ENCODE results near the gene RNF169. TPM values are rescaled to one million over a fixed set of nuclear protein-coding genes. Genes with fewer than 3 reads are reported as not detected.

Gene RNF169
- total and polyA plus RNA-seq, 2 of the 4 experiments (the other 2 are of a cell fraction): 3.6 to 23.3 TPM

GRCh38 chr11:74844865-74845264, 96.2 kb downstream of the RNF169 start:
- Histone ChIP-seq H2AK9ac (replicated peaks; ENCODE audit: low read depth, low read length, poor library complexity) (no peak overlapping the region), H3K27ac (ENCODE audit: insufficient read depth, low read length) (no peak overlapping the region), H4K20me1 (ENCODE audit: insufficient read depth, low read length) (peaks cover 4% of the 10 kb centered on the region; the same call in 1 of the 2 replicates), H3K4me1 (ENCODE audit: control insufficient read depth, insufficient read depth, low read length) (peaks cover 7% of the 10 kb centered on the region), H3K36me3 (ENCODE audit: control insufficient read depth, insufficient read depth, low read length) (peaks cover 39% of the 10 kb centered on the region), H3K9ac (ENCODE audit: low read depth, low read length) (no peak overlapping the region), H3K14ac (replicated peaks; ENCODE audit: low read depth, low read length) (no peak overlapping the region), H3K23ac (ENCODE audit: low read depth, low read length) (no peak overlapping the region), H3K4me3 (ENCODE audit: insufficient read depth, low read depth, low read length) (no peak overlapping the region), H3K9me3 (ENCODE audit: control insufficient read depth, insufficient read depth, low read length) (no peaks in the 10 kb centered on the region), H2BK15ac (ENCODE audit: low read depth, low read length) (no peak overlapping the region), H4K91ac (ENCODE audit: insufficient read depth, low read depth, low read length) (no peak overlapping the region), H3K79me1 (ENCODE audit: low read depth in 1 of 2, low read length in 2 of 2) (peaks cover 3 to 19% of the 10 kb centered on the region in 2 experiments; a peak in 3 of 4 replicates), H2AFZ (replicated peaks; ENCODE audit: low read length, poor library complexity) (no peak overlapping the region), H4K5ac (ENCODE audit: low read depth, low read length) (no peak overlapping the region), H2BK120ac (ENCODE audit: low read depth, low read length) (no peak overlapping the region), H2BK5ac (ENCODE audit: low read depth, low read length, poor library complexity, severe bottlenecking) (no peak overlapping the region), H4K8ac (ENCODE audit: low read depth in 2 of 2, low read length in 2 of 2) (no peak overlapping the region), H2AK5ac (ENCODE audit: low read depth, low read length) (no peak overlapping the region), H3K18ac (ENCODE audit: low read depth, low read length) (no peak overlapping the region), H2BK20ac (ENCODE audit: low read depth, low read length) (no peak overlapping the region), H3K4me2 (ENCODE audit: low read depth, low read length) (no peak overlapping the region), H3K56ac (ENCODE audit: extremely low read depth, insufficient read depth, low read length) (no peak overlapping the region), H3K27me3 (ENCODE audit: control insufficient read depth, insufficient read depth, low read length) (no peaks in the 10 kb centered on the region), H3K9me1 (ENCODE audit: insufficient read depth, low read length) (peaks cover 26% of the 10 kb centered on the region), H3K4ac (ENCODE audit: low read depth, low read length) (no peak overlapping the region)
- TF ChIP-seq SMC3 (IDR thresholded peaks at IDR 0.05; ENCODE audit: low read depth, low read length): no peak
- no peak for TF ChIP-seq POLR2A (IDR thresholded peaks at IDR 0.05; ENCODE audit: low read depth, low read length)
- no peak for TF ChIP-seq MAFK (IDR thresholded peaks at IDR 0.05; ENCODE audit: low read depth, low read length)
- TF ChIP-seq, protein P1, sequence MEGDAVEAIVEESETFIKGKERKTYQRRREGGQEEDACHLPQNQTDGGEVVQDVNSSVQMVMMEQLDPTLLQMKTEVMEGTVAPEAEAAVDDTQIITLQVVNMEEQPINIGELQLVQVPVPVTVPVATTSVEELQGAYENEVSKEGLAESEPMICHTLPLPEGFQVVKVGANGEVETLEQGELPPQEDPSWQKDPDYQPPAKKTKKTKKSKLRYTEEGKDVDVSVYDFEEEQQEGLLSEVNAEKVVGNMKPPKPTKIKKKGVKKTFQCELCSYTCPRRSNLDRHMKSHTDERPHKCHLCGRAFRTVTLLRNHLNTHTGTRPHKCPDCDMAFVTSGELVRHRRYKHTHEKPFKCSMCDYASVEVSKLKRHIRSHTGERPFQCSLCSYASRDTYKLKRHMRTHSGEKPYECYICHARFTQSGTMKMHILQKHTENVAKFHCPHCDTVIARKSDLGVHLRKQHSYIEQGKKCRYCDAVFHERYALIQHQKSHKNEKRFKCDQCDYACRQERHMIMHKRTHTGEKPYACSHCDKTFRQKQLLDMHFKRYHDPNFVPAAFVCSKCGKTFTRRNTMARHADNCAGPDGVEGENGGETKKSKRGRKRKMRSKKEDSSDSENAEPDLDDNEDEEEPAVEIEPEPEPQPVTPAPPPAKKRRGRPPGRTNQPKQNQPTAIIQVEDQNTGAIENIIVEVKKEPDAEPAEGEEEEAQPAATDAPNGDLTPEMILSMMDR (conservative IDR thresholded peaks at IDR 0.05; ENCODE audit: low read depth, low read length): no peak
- TF ChIP-seq MAZ (IDR thresholded peaks at IDR 0.05; ENCODE audit: borderline replicate concordance, low read depth, low read length): no peak
- TF ChIP-seq CHD1 (IDR thresholded peaks at IDR 0.05; ENCODE audit: low read depth, low read length): no peak
- no peak for TF ChIP-seq MXI1 (IDR thresholded peaks at IDR 0.05; ENCODE audit: borderline replicate concordance, low read depth, low read length)
- TF ChIP-seq FOS (IDR thresholded peaks at IDR 0.05; ENCODE audit: low read depth, low read length): no peak
- TF ChIP-seq BHLHE40 (IDR thresholded peaks at IDR 0.05; ENCODE audit: low read depth, low read length): no peak
- no peak for TF ChIP-seq USF2 (IDR thresholded peaks at IDR 0.05; ENCODE audit: low read depth, low read length)
- TF ChIP-seq NFE2L2 (IDR thresholded peaks at IDR 0.05; ENCODE audit: low read depth, low read length): no peak
- no peak for TF ChIP-seq RCOR1 (IDR thresholded peaks at IDR 0.05; ENCODE audit: insufficient replicate concordance, low read length)
- TF ChIP-seq, protein P2, sequence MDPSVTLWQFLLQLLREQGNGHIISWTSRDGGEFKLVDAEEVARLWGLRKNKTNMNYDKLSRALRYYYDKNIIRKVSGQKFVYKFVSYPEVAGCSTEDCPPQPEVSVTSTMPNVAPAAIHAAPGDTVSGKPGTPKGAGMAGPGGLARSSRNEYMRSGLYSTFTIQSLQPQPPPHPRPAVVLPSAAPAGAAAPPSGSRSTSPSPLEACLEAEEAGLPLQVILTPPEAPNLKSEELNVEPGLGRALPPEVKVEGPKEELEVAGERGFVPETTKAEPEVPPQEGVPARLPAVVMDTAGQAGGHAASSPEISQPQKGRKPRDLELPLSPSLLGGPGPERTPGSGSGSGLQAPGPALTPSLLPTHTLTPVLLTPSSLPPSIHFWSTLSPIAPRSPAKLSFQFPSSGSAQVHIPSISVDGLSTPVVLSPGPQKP (IDR thresholded peaks at IDR 0.05; ENCODE audit: borderline replicate concordance, low read depth, low read length): no peak
- no peak for TF ChIP-seq RAD21 (IDR thresholded peaks at IDR 0.05; ENCODE audit: low read length)
- TF ChIP-seq RFX5 (IDR thresholded peaks at IDR 0.05; ENCODE audit: low read depth, low read length): no peak
- no peak for TF ChIP-seq CEBPB (IDR thresholded peaks at IDR 0.05; ENCODE audit: low read depth, low read length)
- in situ Hi-C loops (cut with MboI; ENCODE audit: low sequenced_read_pairs) (no loop called here), dilution Hi-C loops (cut with HindIII; ENCODE audit: low sequenced_read_pairs, unreplicated experiment) (no loop called here), intact Hi-C loops (cut with micrococcal nuclease) (no loop called here)
- no peak for DNase-seq
- CTCF ChIA-PET: no interaction called here
- no TSS peak for BruUV-seq (replicated peaks)
- no peak for ATAC-seq (ENCODE audit: low read depth)
- no CpG with 5 or more reads among the region's 4 CpGs for WGBS, 2 experiments (ENCODE audit: extremely low coverage in 2 of 2, insufficient read length in 1 of 2)
- POLR2A ChIA-PET (ENCODE audit: unreplicated experiment): no interaction called here
